Kidney epithelial cell (primary cell): ENCODE results near the gene PPP1R17. TPM values are rescaled to one million over a fixed set of nuclear protein-coding genes. Genes with fewer than 3 reads are reported as not detected.

Experiments
- DNase-seq: peaks from one replicate; pipeline ENCODE4 v3.0.0-alpha.2; 2010; ENCODE audit warnings: low read depth
- H3K27me3 ChIP-seq: 2 replicates; pipeline ENCODE4 v1.6.0; 2011; ENCODE audit warnings: low read length; ENCODE audit not compliant: control insufficient read depth, insufficient read depth
- H3K36me3 ChIP-seq: 2 replicates; pipeline ENCODE4 v1.5.1; 2011; ENCODE audit warnings: low read length; ENCODE audit not compliant: control insufficient read depth, insufficient read depth
- H3K4me3 ChIP-seq: 2 replicates; pipeline ENCODE4 v1.5.1; 2011; ENCODE audit warnings: low read depth, mild to moderate bottlenecking, control low read depth, low read length
- CTCF ChIP-seq: IDR thresholded peaks from 2 replicates; pipeline ENCODE4 v1.5.1; 2011; ENCODE audit warnings: mild to moderate bottlenecking, moderate library complexity, low read length, control low read depth, inconsistent platforms; ENCODE audit not compliant: insufficient read depth, poor library complexity, severe bottlenecking
- total RNA-seq: library from RNA; depleted of rRNA; stranded (reverse); fragments of >200 nt; gene quantifications from 2 replicates; pipeline ENCODE4 v1.2.3, GENCODE V29; 2015

The PPP1R17 gene
- not detected in 2 replicates for total RNA-seq

- H3K36me3 ChIP-seq, result no peaks in the 10 kb centered on the region
- no peak for DNase-seq
- H3K4me3 ChIP-seq, result no peak within 1 kb of the TSS
- H3K27me3 ChIP-seq, result no peaks in the 10 kb centered on the region
- no peak for TF ChIP-seq CTCF
Observed at GRCh38 chr7:31687024-31687748, at the start of gene PPP1R17. TSS of gene PPP1R17 (plus strand) at chr7:31687215. CDS start at chr7:31692442, 5,227 bp downstream.

- Histone ChIP-seq H3K4me3 (no peak overlapping the region), H3K36me3 (no peaks in the 10 kb centered on the region), H3K27me3 (no peaks in the 10 kb centered on the region)
- DNase-seq, result no peak
- TF ChIP-seq CTCF, result no peak
Observed at GRCh38 chr7:31640381-31640780, 46.6 kb upstream of the PPP1R17 start.

GRCh38 chr7:31642681-31643115 is 44.3 kb upstream of the PPP1R17 start:
- Histone ChIP-seq H3K27me3 (no peaks in the 10 kb centered on the region), H3K36me3 (no peaks in the 10 kb centered on the region), H3K4me3 (no peak overlapping the region)
- no peak for TF ChIP-seq CTCF
- no peak for DNase-seq

DNA sequence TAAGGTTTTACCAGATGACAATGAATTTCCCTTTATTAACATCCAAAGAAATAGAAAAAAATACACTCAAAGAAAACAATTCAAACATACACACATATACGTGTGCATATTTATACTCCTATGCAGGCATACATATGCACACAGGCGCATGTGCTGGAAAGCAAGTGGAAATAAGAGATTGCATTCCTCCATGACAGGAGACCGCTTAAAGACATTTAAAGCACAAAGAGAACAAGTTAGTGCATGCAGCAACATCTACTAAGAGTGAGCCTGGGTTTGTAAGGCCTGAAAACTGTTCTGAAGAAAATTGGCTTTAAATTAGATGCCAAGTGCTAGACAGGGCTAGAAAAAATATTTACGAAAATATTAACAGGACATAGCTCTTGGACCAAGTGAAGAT is 40.1 kb upstream of the PPP1R17 start:
- no peak overlapping the region for H3K4me3 ChIP-seq
- no peaks in the 10 kb centered on the region for H3K27me3 ChIP-seq
- DNase-seq, result no peak
- no peaks in the 10 kb centered on the region for H3K36me3 ChIP-seq
- no peak for TF ChIP-seq CTCF

DNA sequence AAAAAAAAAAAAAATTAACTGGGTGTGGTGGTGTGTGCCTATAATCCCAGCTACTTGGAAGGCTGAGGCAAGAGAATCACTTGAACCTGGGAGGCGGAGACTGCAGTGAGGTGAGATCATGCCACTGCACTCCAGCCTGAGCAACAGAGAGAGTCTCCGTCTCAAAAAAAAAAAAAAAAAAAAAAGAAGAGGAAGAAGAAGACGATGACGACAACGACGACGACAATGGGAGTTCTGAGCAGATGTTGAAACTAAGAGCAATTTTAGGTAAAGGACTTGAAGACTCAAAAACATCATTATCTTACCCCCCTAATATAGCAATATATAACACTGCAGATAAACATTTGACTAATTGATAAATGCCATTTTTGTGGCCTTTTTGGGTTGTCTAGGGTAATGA is 39.5 kb upstream of the PPP1R17 start:
- no peak for DNase-seq
- no peaks in the 10 kb centered on the region for H3K36me3 ChIP-seq
- no peak for TF ChIP-seq CTCF
- H3K4me3 ChIP-seq, result no peak overlapping the region
- no peaks in the 10 kb centered on the region for H3K27me3 ChIP-seq

DNA sequence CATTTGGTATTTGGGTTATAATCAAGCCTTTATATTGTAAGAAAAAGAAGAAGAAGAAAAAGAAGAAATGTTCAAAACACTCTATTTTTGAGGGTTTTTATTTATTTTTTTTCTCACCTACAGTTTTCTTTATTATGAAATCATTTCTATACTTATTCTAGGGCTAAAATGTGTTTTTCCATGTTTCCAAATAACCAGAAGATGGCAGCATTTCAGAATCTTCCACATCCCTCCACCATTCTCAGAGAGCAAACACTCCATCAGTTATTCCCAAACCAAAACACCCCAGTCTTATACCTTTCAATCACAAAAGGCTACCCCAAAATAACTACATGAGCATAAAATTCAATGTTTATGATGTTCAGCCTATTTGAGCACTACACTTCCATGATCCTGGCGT is 38.7 kb upstream of the PPP1R17 start:
- Histone ChIP-seq H3K36me3 (no peaks in the 10 kb centered on the region), H3K27me3 (no peaks in the 10 kb centered on the region), H3K4me3 (no peak overlapping the region)
- peak; percentile 34 for TF ChIP-seq CTCF
- no peak for DNase-seq
